Cardiac ventricle fibroblast (primary cell): Measurements from ENCODE around the gene AHI1. TPM values are rescaled to one million over a fixed set of nuclear protein-coding genes. Genes with fewer than 3 reads are reported as not detected.

Experiments used
- total RNA-seq: library from RNA; depleted of rRNA; stranded (reverse); fragments of >200 nt; gene quantifications from 2 replicates; pipeline ENCODE4 v1.2.3, GENCODE V29; 2015

The AHI1 gene
- total RNA-seq, result 7.2 TPM in 2 replicates

GRCh38 chr6:135497412-135498184 is at the start of gene AHI1:
Gene AHI1, minus strand, starts transcription at chr6:135497740. Its CDS starts 5,503 bp downstream, at chr6:135492237.

